ENCODE measurements around the gene ZNF710. TPM values are rescaled to one million over a fixed set of nuclear protein-coding genes. Genes with fewer than 3 reads are reported as not detected.
A peak's percentile ranks its signal among the peaks of the same experiment; 100 is the strongest.
"Not testable (repeated sequence)": the region's sequence is repeated elsewhere in the genome, so short reads cannot be mapped to it uniquely, and the experiment has no call there.

ZNF710 gene
- total and polyA plus RNA-seq, 3 donors from 2014 or later: 5.7 to 9.4 (median 7.8) TPM

DNA sequence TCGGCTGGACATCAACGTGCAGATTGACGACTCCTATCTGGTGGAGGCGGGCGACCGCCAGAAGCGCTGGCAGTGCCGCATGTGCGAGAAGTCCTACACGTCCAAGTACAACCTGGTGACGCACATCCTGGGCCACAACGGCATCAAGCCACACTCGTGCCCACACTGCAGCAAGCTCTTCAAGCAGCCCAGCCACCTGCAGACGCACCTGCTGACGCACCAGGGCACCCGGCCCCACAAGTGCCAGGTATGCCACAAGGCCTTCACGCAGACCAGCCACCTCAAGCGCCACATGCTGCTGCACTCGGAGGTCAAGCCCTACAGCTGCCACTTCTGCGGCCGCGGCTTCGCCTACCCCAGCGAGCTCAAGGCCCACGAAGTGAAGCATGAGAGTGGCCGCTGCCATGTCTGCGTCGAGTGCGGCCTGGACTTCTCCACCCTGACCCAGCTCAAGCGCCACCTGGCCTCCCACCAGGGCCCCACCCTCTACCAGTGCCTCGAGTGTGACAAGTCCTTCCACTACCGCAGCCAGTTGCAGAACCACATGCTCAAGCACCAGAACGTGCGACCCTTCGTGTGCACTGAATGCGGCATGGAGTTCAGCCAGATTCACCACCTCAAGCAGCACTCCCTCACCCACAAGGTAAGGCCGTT is 67.0 kb downstream of the ZNF710 start:
- no peaks in the 10 kb centered on the region for H3K9me3 ChIP-seq
- no peaks in the 10 kb centered on the region for H3K36me3 ChIP-seq (ENCODE audit: low read depth, missing control alignments)
- intact Hi-C loops (cut with DNase I; ENCODE audit: low total_unique reads): no loop called here
- DNase-seq: no peak
- peaks cover 8% of the 10 kb centered on the region for H3K4me1 ChIP-seq
- H3K27me3 ChIP-seq: no peaks in the 10 kb centered on the region
- 96% methylated on average over 33 to 37 of the region's 37 CpGs for WGBS, 2 donors
- TF ChIP-seq POLR2A (IDR thresholded peaks at IDR 0.05): no peak
- TF ChIP-seq, protein P1, sequence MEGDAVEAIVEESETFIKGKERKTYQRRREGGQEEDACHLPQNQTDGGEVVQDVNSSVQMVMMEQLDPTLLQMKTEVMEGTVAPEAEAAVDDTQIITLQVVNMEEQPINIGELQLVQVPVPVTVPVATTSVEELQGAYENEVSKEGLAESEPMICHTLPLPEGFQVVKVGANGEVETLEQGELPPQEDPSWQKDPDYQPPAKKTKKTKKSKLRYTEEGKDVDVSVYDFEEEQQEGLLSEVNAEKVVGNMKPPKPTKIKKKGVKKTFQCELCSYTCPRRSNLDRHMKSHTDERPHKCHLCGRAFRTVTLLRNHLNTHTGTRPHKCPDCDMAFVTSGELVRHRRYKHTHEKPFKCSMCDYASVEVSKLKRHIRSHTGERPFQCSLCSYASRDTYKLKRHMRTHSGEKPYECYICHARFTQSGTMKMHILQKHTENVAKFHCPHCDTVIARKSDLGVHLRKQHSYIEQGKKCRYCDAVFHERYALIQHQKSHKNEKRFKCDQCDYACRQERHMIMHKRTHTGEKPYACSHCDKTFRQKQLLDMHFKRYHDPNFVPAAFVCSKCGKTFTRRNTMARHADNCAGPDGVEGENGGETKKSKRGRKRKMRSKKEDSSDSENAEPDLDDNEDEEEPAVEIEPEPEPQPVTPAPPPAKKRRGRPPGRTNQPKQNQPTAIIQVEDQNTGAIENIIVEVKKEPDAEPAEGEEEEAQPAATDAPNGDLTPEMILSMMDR (IDR thresholded peaks at IDR 0.05): no peak
- H3K27ac ChIP-seq: no peak overlapping the region
- no peak overlapping the region for H3K4me3 ChIP-seq

DNA sequence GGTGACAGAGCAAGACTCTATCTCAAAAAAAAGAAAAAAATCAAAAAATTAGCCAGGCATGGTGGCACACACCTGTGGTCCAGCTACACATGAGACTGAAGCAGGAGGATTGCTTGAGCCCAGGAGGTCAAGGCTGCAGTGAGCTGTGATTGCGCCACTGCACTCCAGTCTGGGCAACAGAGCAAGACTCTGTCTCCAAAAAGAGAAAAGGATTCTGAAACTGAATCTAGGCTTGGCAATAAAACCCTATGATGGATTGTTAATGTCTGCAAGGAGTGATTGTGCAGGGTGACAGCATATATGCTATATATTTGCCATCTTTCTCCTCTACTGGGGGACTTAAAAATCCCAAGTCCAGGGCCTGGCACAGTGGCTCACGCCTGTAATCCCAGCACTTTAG is 69.5 kb downstream of the ZNF710 start:
- H3K27ac ChIP-seq; DNase-seq; H3K27me3 ChIP-seq; H3K4me1 ChIP-seq; H3K9me3 ChIP-seq; H3K4me3 ChIP-seq; H3K36me3 ChIP-seq (ENCODE audit: low read depth, missing control alignments): not testable (repeated sequence)
- 78 to 92% methylated on average over 2 of the region's 2 CpGs for WGBS, 2 donors
- intact Hi-C loops (cut with DNase I; ENCODE audit: low total_unique reads): loop anchor here (10.0 kb wide), 2 partner anchors 166 to 336 kb away; no protein-coding TSS in a partner anchor

DNA sequence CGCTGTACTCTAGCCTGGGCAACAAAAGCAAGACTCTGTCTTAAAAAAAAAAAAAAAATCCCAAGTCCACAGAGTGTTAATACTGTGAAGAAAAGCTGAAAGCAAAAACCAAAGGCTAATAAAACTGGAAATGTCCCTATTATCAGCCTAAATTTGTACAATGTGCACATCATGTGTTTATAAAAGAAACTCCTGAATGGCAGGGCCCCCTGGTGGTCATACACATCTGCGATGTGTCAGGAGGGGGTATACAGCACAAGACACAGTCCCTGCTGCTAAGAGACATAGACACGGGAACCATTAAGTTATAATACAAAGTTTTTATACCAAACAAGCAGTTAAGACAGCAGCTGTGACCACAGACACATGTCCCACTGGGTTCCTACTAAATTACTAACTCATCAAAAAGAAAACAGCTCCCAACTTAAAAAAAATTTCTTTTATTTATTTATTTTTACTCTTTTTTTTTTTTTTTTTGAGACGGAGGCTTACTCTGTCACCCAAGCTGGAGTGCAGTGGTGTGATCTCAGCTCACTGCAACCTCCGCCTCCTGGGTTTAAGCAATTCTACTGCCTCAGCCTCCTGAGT is 70.2 kb downstream of the ZNF710 start:
- Histone ChIP-seq H3K4me3 (no peak overlapping the region), H3K9me3 (no peaks in the 10 kb centered on the region), H3K27ac (no peak overlapping the region), H3K36me3 (ENCODE audit: low read depth, missing control alignments) (no peaks in the 10 kb centered on the region), H3K4me1 (no peaks in the 10 kb centered on the region), H3K27me3 (no peaks in the 10 kb centered on the region)
- peak; percentile 86 for DNase-seq
- TF ChIP-seq POLR2A (IDR thresholded peaks at IDR 0.05): no peak
- TF ChIP-seq, protein P1 (IDR thresholded peaks at IDR 0.05): peak; percentile 73 to 80 (median 75)
- WGBS, 2 donors: 50 to 68% methylated on average over 5 of the region's 5 CpGs
- intact Hi-C loops (cut with DNase I; ENCODE audit: low total_unique reads): loop anchor here (10.0 kb wide), 2 partner anchors 167 to 337 kb away; no protein-coding TSS in a partner anchor

DNA sequence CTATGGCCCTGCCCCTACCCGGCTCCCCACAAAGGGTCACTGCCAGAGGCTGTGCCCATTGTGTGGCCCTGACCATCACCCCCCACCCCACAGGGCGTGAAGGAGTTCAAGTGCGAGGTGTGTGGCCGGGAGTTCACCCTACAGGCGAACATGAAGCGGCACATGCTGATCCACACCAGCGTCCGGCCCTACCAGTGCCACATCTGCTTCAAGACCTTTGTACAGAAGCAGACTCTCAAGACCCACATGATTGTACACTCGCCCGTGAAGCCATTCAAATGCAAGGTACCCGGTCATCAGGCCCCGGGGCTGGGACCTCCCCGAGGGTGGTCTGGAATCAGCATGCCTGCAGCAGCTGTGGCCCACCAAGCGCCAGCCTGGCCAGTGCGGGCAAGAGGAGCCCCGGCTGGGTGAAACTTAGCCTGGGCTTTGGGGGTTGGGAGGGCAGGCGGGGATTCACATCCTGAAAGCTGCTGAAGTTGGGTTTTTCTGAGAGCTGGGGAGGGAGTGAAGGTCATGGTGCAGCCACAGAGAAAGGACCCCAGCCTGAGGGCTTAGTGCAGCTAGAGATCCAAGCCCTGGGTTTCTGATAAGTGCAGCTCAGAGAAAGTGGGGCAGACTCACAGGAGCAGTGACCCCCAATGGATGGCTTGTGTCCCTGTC is 72.0 kb downstream of the ZNF710 start:
- Histone ChIP-seq H3K9me3 (no peaks in the 10 kb centered on the region), H3K4me3 (no peak overlapping the region), H3K36me3 (ENCODE audit: low read depth, missing control alignments) (no peaks in the 10 kb centered on the region), H3K27ac (no peak overlapping the region), H3K4me1 (no peaks in the 10 kb centered on the region), H3K27me3 (no peaks in the 10 kb centered on the region)
- TF ChIP-seq, protein P1 (IDR thresholded peaks at IDR 0.05): no peak
- TF ChIP-seq POLR2A (IDR thresholded peaks at IDR 0.05): no peak
- WGBS, 2 donors: 79 to 91% methylated on average over 9 to 17 of the region's 17 CpGs
- DNase-seq: no peak
- intact Hi-C loops (cut with DNase I; ENCODE audit: low total_unique reads): loop anchor here (10.0 kb wide), 2 partner anchors 168 to 338 kb away; no protein-coding TSS in a partner anchor

DNA sequence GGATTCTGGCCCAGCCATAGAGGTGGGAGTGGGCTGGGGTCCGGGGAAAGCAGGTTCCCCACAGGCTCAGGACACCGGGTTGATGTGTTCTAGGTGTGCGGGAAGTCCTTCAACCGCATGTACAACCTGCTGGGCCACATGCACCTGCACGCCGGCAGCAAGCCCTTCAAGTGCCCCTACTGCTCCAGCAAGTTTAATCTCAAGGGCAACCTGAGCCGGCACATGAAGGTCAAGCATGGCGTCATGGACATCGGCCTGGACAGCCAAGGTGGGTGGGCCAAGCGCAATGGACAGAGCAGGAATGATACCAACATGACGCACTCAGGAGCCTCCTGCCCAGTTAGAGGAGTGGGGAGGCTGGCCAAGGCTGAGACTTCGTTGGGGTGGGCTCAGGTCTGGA is 72.9 kb downstream of the ZNF710 start:
- WGBS, 2 donors: 85 to 86% methylated on average over 12 of the region's 12 CpGs
- TF ChIP-seq, protein P1 (IDR thresholded peaks at IDR 0.05): no peak
- no peaks in the 10 kb centered on the region for H3K4me1 ChIP-seq
- H3K4me3 ChIP-seq: no peak overlapping the region
- H3K9me3 ChIP-seq: no peaks in the 10 kb centered on the region
- H3K27me3 ChIP-seq: no peaks in the 10 kb centered on the region
- H3K36me3 ChIP-seq (ENCODE audit: low read depth, missing control alignments): no peaks in the 10 kb centered on the region
- H3K27ac ChIP-seq: no peak overlapping the region
- intact Hi-C loops (cut with DNase I; ENCODE audit: low total_unique reads): loop anchor here (10.0 kb wide), 2 partner anchors 169 to 339 kb away; no protein-coding TSS in a partner anchor
- no peak for DNase-seq

Measured in testis (tissue), 3 donors.